ENCODE measurements around the gene TYMS.
A peak's percentile ranks its signal among the peaks of the same experiment; 100 is the strongest.
"Not testable (repeated sequence)": the region's sequence is repeated elsewhere in the genome, so short reads cannot be mapped to it uniquely, and the experiment has no call there.

TYMS gene

GRCh38 chr18:679516-679915 lies 22.1 kb downstream of the TYMS start:
- no peak for DNase-seq

- no peak for DNase-seq
Observed at GRCh38 chr18:680392-680791, 22.9 kb downstream of the TYMS start.

- DNase-seq, result no peak
Observed at GRCh38 chr18:681985-682384, 24.5 kb downstream of the TYMS start.

GRCh38 chr18:682416-682815 lies 25.0 kb downstream of the TYMS start:
- DNase-seq, result not testable (repeated sequence)

- DNase-seq, result no peak
Observed at GRCh38 chr18:682833-683232, 25.4 kb downstream of the TYMS start.

- DNase-seq, result no peak
Observed at GRCh38 chr18:683531-683930, 26.1 kb downstream of the TYMS start.

GRCh38 chr18:685438-685837 lies 28.0 kb downstream of the TYMS start:
- DNase-seq, result no peak

GRCh38 chr18:686339-687111 lies 29.1 kb downstream of the TYMS start:
- no peak for DNase-seq

- DNase-seq, result no peak
Observed at GRCh38 chr18:688323-688722, 30.9 kb downstream of the TYMS start.

- DNase-seq, result no peak
Observed at GRCh38 chr18:692824-693223, 35.4 kb downstream of the TYMS start.

GRCh38 chr18:693466-694187 lies 36.2 kb downstream of the TYMS start:
- no peak for DNase-seq

- DNase-seq, result no peak
Observed at GRCh38 chr18:697012-697411, 39.6 kb downstream of the TYMS start.

- no peak for DNase-seq
Observed at GRCh38 chr18:697800-698199, 40.3 kb downstream of the TYMS start.

GRCh38 chr18:703213-703967 lies 45.9 kb downstream of the TYMS start:
- no peak for DNase-seq

- no peak for DNase-seq
Observed at GRCh38 chr18:706405-706804, 49.0 kb downstream of the TYMS start.

GRCh38 chr18:708096-708495 lies 50.6 kb downstream of the TYMS start:
- no peak for DNase-seq

- no peak for DNase-seq
Observed at GRCh38 chr18:709771-710170, 52.3 kb downstream of the TYMS start.

- no peak for DNase-seq
Observed at GRCh38 chr18:710418-711300, 53.2 kb downstream of the TYMS start.

- DNase-seq, result peak; percentile 42
Observed at GRCh38 chr18:711310-711656, 53.8 kb downstream of the TYMS start.

GRCh38 chr18:711657-712400 lies 54.4 kb downstream of the TYMS start:
- peak; percentile 58 for DNase-seq

GRCh38 chr18:712401-713134 lies 55.1 kb downstream of the TYMS start, which contains the start of gene ENOSF1:
Gene ENOSF1, minus strand, starts transcription at chr18:712630. Its CDS starts 43 bp downstream, at chr18:712587.
- peak; percentile 90 for DNase-seq

Data from activated CD4-positive, CD25-positive, alpha-beta regulatory T cell treated with anti-CD3 and anti-CD28 coated beads, Interleukin-2, amount 50 U/mL, for 72 hours (primary cell).